Measurements from ENCODE around the gene APELA.

DNA sequence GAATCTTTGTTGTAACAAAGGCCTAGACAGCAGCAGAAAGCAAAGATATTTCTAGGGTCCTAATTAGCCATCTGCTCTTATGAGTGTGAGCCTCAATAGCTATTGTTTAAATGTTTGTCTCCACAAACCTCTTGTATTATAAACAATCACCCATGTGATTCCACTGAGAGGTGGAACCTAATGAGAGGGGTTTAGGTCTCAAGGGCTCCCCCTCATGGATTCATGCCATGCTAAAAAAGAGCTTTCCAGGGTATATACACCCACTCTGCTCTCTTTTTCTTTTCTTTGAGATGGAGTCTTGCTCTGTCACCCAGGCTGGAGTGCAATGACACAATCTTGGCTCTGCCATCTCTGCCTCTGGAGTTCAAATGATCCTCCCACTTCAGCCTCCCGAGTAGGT lies 58.4 kb downstream of the APELA start:
- TF ChIP-seq, protein P1, sequence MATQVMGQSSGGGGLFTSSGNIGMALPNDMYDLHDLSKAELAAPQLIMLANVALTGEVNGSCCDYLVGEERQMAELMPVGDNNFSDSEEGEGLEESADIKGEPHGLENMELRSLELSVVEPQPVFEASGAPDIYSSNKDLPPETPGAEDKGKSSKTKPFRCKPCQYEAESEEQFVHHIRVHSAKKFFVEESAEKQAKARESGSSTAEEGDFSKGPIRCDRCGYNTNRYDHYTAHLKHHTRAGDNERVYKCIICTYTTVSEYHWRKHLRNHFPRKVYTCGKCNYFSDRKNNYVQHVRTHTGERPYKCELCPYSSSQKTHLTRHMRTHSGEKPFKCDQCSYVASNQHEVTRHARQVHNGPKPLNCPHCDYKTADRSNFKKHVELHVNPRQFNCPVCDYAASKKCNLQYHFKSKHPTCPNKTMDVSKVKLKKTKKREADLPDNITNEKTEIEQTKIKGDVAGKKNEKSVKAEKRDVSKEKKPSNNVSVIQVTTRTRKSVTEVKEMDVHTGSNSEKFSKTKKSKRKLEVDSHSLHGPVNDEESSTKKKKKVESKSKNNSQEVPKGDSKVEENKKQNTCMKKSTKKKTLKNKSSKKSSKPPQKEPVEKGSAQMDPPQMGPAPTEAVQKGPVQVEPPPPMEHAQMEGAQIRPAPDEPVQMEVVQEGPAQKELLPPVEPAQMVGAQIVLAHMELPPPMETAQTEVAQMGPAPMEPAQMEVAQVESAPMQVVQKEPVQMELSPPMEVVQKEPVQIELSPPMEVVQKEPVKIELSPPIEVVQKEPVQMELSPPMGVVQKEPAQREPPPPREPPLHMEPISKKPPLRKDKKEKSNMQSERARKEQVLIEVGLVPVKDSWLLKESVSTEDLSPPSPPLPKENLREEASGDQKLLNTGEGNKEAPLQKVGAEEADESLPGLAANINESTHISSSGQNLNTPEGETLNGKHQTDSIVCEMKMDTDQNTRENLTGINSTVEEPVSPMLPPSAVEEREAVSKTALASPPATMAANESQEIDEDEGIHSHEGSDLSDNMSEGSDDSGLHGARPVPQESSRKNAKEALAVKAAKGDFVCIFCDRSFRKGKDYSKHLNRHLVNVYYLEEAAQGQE (IDR thresholded peaks at IDR 0.05; ENCODE audit: insufficient read depth in 1 of 2, low read depth in 2 of 2, low read length in 1 of 2) = no peak
- TF ChIP-seq, protein P2, sequence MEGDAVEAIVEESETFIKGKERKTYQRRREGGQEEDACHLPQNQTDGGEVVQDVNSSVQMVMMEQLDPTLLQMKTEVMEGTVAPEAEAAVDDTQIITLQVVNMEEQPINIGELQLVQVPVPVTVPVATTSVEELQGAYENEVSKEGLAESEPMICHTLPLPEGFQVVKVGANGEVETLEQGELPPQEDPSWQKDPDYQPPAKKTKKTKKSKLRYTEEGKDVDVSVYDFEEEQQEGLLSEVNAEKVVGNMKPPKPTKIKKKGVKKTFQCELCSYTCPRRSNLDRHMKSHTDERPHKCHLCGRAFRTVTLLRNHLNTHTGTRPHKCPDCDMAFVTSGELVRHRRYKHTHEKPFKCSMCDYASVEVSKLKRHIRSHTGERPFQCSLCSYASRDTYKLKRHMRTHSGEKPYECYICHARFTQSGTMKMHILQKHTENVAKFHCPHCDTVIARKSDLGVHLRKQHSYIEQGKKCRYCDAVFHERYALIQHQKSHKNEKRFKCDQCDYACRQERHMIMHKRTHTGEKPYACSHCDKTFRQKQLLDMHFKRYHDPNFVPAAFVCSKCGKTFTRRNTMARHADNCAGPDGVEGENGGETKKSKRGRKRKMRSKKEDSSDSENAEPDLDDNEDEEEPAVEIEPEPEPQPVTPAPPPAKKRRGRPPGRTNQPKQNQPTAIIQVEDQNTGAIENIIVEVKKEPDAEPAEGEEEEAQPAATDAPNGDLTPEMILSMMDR (IDR thresholded peaks at IDR 0.05) = peak; percentile 16; the same call in 1 of the 2 replicates
- no peak for TF ChIP-seq POLR2AphosphoS5 (IDR thresholded peaks at IDR 0.05; ENCODE audit: low read depth, low read length)
- no peak for TF ChIP-seq SIN3A (IDR thresholded peaks at IDR 0.05; ENCODE audit: borderline replicate concordance, insufficient read depth, low read depth, low read length)
- TF ChIP-seq TCF7L2 (IDR thresholded peaks at IDR 0.05; ENCODE audit: low read depth, low read length) = no peak
